Activated B cell treated with CpG ODN at 0.5 μM for 24 hours (primary cell): ENCODE data around the gene UCHL3. TPM values are rescaled to one million over a fixed set of nuclear protein-coding genes. Genes with fewer than 3 reads are reported as not detected.
"Not testable (repeated sequence)": the region's sequence is repeated elsewhere in the genome, so short reads cannot be mapped to it uniquely, and the experiment has no call there.

Source experiments
- ATAC-seq: fragments of 200-7000 bp; cut with Tn5 transposase; one replicate; pipeline ENCODE4 v1.10.0; 2021; ENCODE audit warnings: low read depth, mild to moderate bottlenecking, moderate library complexity
- CTCF ChIA-PET: fragments of 350-600 bp; sonication (Branson Sonifier 250); formaldehyde crosslinking; loops from one replicate; lab custom pipeline; 2021; ENCODE audit warnings: antibody characterized with exemption; lab: Charles Lee
- POLR2A ChIA-PET: fragments of 350-600 bp; sonication (Branson Sonifier 250); formaldehyde crosslinking; loops from one replicate; lab custom pipeline; 2021; ENCODE audit warnings: antibody characterized with exemption; lab: Charles Lee
- DNase-seq: peaks from one replicate; pipeline ENCODE4 v3.0.0; 2022
- H3K27ac Mint-ChIP-seq: one replicate; pipeline ENCODE4 v1.8.0; 2020; ENCODE audit warnings: mixed read lengths
- H3K27me3 Mint-ChIP-seq: one replicate; pipeline ENCODE4 v1.8.0; 2021; ENCODE audit warnings: mixed read lengths
- H3K36me3 Mint-ChIP-seq: one replicate; pipeline ENCODE4 v1.8.0; 2021; ENCODE audit warnings: low read depth, mixed read lengths
- H3K4me1 Mint-ChIP-seq: one replicate; pipeline ENCODE4 v1.8.0; 2021; ENCODE audit warnings: mixed read lengths
- H3K4me3 Mint-ChIP-seq: one replicate; pipeline ENCODE4 v1.8.0; 2020; ENCODE audit warnings: mild to moderate bottlenecking, mixed read lengths
- H3K9me3 Mint-ChIP-seq: one replicate; pipeline ENCODE4 v1.8.0; 2020; ENCODE audit warnings: mixed read lengths
- intact Hi-C: fragments of 100-400 bp; cut with micrococcal nuclease; formaldehyde crosslinking; loops from one replicate; pipeline ENCODE4 v1.15.1; 2024
- total RNA-seq: library from RNA; stranded (reverse); gene quantifications from 2 replicates; pipeline ENCODE4 v1.2.3, GENCODE V29; 2022
- TF ChIP-seq, protein P1 (sequence below): fragments of 200-600 bp; IDR thresholded peaks from one replicate; pipeline ENCODE4 v1.8.0; 2022; ENCODE audit warnings: antibody characterized with exemption, mild to moderate bottlenecking

The UCHL3 gene
- total RNA-seq, 1 donor from 2014 or later, result 22.7 TPM

DNA sequence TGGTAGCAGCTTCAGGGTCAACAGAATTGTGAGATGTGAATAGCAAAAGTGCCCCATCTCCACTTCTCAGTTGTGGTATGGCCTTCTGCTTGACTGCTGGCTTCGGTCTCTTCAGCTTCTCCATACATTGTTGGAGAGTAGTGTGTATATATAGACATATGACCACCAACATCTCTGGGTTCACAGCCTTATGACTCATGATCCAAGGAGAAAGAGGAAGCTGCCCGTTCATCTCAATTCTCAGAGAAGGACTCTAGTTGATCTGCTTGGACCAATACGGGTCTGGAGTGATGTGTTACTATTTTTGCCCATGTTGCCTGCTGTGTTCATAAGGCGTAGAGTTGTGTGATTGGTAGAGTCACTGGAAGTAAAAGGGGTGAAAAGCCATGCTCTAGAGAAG, 8.3 kb upstream of the UCHL3 start:
- no peak overlapping the region for H3K4me3 Mint-ChIP-seq

DNA sequence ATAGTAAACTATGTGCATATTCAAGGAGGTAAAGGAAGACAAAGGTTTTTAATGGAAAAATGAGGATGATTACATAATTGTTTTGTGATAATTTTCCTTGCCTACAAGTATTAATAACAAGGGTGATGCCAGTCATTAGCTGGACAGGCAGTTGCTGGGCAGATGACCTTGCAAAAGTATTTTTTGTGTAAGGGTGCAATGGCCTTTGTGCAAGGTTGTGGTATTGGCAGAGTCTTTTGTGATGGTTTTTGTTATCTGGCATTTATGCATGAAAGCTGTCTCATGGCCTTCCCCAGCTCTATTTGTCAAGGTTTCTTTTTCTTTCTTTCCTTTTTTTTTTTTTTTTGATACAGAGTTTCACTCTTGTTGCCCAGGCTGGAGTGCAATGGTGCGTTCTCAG, 7.6 kb upstream of the UCHL3 start:
- POLR2A ChIA-PET, result no interaction called here
- Mint-ChIP-seq H3K36me3 (peaks cover 7% of the 10 kb centered on the region), H3K27me3 (no peaks in the 10 kb centered on the region), H3K4me1 (peaks cover 12% of the 10 kb centered on the region), H3K4me3 (no peak overlapping the region), H3K27ac (no peak overlapping the region), H3K9me3 (no peaks in the 10 kb centered on the region)
- TF ChIP-seq, protein P1, sequence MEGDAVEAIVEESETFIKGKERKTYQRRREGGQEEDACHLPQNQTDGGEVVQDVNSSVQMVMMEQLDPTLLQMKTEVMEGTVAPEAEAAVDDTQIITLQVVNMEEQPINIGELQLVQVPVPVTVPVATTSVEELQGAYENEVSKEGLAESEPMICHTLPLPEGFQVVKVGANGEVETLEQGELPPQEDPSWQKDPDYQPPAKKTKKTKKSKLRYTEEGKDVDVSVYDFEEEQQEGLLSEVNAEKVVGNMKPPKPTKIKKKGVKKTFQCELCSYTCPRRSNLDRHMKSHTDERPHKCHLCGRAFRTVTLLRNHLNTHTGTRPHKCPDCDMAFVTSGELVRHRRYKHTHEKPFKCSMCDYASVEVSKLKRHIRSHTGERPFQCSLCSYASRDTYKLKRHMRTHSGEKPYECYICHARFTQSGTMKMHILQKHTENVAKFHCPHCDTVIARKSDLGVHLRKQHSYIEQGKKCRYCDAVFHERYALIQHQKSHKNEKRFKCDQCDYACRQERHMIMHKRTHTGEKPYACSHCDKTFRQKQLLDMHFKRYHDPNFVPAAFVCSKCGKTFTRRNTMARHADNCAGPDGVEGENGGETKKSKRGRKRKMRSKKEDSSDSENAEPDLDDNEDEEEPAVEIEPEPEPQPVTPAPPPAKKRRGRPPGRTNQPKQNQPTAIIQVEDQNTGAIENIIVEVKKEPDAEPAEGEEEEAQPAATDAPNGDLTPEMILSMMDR, result no peak
- intact Hi-C loops, result no loop called here
- ATAC-seq, result no peak
- no peak for DNase-seq
- CTCF ChIA-PET, result no interaction called here

More for the DNA sequence above, 8.3 kb upstream of the UCHL3 start:
- peaks cover 7% of the 10 kb centered on the region for H3K36me3 Mint-ChIP-seq
- ChIA-PET CTCF (no interaction called here), POLR2A (no interaction called here)
- no peaks in the 10 kb centered on the region for H3K9me3 Mint-ChIP-seq
- no peak overlapping the region for H3K27ac Mint-ChIP-seq
- TF ChIP-seq, protein P1, result no peak
- peaks cover 19% of the 10 kb centered on the region for H3K4me1 Mint-ChIP-seq
- H3K27me3 Mint-ChIP-seq, result no peaks in the 10 kb centered on the region
- intact Hi-C loops, result no loop called here
- DNase-seq (no peak), ATAC-seq (no peak)

DNA sequence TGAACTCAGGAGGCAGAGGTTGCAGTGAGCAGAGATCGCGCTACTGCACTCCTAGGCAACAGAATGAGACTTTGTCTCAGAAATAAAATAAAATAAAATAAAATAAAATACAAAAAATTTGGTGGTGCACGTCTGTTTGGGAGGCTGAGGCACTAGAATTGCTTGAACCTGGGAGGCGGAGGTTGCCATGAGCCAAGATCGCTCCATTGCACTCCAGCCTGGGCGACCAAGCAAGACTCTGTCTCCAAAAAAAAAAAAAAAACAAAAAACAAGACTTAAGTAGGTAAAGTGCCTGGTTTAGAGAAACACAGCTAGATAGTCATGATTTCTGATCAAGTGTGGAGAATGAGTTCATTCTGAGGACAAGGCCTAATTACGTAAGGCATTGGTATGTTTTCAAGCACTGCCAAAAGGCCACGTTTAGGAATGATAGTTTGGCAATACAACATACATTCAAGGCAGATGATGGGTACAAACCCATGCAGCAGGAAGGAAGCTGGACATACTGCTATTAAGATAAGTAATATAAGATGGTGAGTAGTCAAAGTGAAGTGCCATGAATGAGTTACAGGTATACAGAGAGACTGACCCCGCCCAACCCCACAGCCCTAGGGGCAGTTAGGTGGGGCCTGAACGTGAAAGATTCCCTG, 4.8 kb upstream of the UCHL3 start:
- CTCF ChIA-PET, result no interaction called here
- Mint-ChIP-seq H3K27ac (no peak overlapping the region), H3K4me3 (no peak overlapping the region), H3K27me3 (no peaks in the 10 kb centered on the region), H3K9me3 (no peaks in the 10 kb centered on the region), H3K4me1 (peaks cover 9% of the 10 kb centered on the region), H3K36me3 (peaks cover 3% of the 10 kb centered on the region)
- no peak for ATAC-seq
- POLR2A ChIA-PET, result no interaction called here
- no peak for DNase-seq
- TF ChIP-seq, protein P1, result no peak
- intact Hi-C loops, result loop anchor here (5.0 kb wide), 2 partner anchors 1258 to 1447 kb away; partner anchors contain the start of gene CLN5

DNA sequence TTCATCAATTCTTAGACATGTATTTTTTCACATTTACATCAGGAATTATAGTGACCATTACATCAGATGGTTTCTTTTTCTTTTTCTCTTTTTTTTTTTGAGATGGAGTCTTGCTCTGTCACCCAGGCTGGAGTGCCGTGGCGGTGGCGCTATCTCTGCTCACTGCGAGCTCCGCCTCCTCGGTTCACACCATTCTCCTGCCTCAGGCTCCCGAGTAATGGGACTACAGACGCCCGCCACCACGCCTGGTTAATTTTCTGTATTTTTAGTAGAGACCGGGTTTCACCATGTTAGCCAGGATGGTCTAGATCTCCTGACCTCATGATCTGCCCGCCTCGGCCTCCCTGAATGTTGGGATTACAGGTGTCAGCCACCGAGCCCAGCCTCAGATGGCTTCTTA, 4.2 kb upstream of the UCHL3 start:
- intact Hi-C loops, result loop anchor here (5.0 kb wide), 2 partner anchors 1258 to 1447 kb away; partner anchors contain the start of gene CLN5
- H3K27me3 Mint-ChIP-seq, H3K9me3 Mint-ChIP-seq, DNase-seq, H3K36me3 Mint-ChIP-seq, H3K4me3 Mint-ChIP-seq, POLR2A ChIA-PET, CTCF ChIA-PET, H3K27ac Mint-ChIP-seq, ATAC-seq: not testable (repeated sequence)
- H3K4me1 Mint-ChIP-seq, result peaks cover 13% of the 10 kb centered on the region

DNA sequence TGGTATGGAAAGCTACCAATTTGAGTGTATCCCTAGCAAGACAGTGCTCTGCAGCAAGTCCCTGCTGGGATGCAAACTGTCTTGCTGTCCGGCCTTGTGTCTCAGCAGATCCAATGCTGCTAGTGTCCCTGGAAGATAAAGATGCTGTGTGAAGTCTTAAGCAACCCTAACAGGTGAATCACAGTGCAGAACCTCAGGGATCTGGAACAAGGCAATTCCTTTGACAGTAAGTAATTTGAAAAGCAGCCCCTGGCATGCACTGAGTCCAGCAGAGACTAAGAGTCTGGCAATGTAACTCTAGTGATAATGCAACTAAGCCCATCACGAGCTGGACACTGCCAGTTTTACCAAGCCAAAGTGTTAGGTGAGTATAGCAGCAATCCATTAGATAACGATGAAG, 1.7 kb upstream of the UCHL3 start:
- Mint-ChIP-seq H3K4me1 (peaks cover 27% of the 10 kb centered on the region), H3K36me3 (peaks cover 10% of the 10 kb centered on the region), H3K27ac (no peak overlapping the region), H3K9me3 (no peaks in the 10 kb centered on the region), H3K4me3 (peak overlapping the region; percentile 4), H3K27me3 (no peaks in the 10 kb centered on the region)
- ATAC-seq (no peak), DNase-seq (no peak)
- POLR2A ChIA-PET, result interaction anchor here (1.5 kb wide), 1 partner anchor 10 kb away, joined by 3 read pairs; the partner anchor contains the start of gene COMMD6
- TF ChIP-seq, protein P1, result no peak
- CTCF ChIA-PET, result interaction anchor here (2.7 kb wide), 1 partner anchor 175 kb away, joined by 11 read pairs; no protein-coding TSS in a partner anchor
- intact Hi-C loops, result loop anchor here (2.0 to 5.0 kb wide), 4 partner anchors 1261 to 1444 kb away; partner anchors contain the start of genes CLN5, KCTD12 and KLF12
